DMS 273 treated with DMSO at 0.1 percent for 48 hours (cell line): ENCODE results near the gene NOL9.

ENCODE experiments used
- DNase-seq: peaks from one replicate; lab custom pipeline; 2025; lab: John Stamatoyannopoulos, UW

The NOL9 gene

DNA sequence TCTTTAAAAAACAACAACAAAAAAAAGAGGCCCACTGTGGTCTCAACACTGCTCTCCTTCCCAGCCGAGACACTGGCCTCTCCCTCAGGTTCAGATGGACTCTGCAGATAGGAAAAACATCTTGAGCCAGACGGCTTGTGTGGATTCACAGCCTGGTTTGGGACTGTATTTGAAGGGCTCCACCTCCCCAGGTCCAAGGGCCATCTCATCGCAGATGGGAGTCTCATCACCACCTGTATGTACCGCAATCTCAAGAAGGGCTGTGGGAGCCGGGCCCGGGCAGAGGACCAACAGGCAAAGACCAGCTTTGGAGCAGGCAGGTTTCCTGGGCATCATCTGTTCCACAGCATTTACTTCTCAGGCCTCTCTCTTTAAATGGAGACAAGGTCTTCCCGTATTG, 35.7 kb upstream of the NOL9 start:
- no peak for DNase-seq

DNA sequence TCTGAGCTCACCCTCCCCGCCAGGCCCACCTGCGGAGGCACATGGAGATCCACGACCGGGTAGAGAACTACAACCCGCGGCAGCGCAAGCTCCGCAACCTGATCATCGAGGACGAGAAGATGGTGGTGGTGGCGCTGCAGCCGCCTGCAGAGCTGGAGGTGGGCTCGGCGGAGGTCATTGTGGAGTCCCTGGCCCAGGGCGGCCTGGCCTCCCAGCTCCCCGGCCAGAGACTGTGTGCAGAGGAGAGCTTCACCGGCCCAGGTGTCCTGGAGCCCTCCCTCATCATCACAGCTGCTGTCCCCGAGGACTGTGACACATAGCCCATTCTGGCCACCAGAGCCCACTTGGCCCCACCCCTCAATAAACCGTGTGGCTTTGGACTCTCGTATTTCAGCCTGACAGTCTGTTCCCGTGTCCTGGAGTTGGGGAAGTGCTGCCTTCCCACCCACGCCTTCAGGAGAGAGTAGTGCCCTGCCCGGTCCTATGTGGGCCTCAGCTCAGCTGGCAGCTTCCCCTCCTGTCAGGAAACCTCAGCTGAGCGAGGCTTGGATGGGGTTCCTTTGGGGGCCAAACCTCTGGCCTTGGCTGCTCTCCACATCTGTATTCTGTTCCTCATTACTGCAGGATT, 34.7 kb upstream of the NOL9 start:
- no peak for DNase-seq

GRCh38 chr1:6588128-6588892, 34.0 kb upstream of the NOL9 start:
- no peak for DNase-seq

- no peak for DNase-seq
Measured at GRCh38 chr1:6587261-6588005, 33.1 kb upstream of the NOL9 start.

DNA sequence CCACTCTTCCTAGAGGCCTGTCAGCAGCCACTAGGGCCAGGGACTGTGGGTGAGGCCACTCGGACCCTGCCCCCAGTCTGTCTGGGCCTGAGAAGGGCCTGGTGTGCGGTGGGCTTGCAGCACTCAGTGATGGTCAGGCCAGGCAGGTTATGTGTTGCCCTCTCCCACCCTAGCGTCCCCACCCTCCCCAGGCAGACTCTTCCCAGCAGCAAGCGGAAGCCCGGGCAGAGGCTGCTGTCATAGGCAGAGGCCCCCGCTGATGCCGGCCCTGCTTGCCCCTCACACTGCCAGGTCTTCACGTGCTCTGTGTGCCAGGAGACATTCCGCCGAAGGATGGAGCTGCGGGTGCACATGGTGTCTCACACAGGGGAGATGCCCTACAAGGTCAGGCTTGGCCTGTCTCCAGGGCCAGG, 32.1 kb upstream of the NOL9 start:
- no peak for DNase-seq

DNA sequence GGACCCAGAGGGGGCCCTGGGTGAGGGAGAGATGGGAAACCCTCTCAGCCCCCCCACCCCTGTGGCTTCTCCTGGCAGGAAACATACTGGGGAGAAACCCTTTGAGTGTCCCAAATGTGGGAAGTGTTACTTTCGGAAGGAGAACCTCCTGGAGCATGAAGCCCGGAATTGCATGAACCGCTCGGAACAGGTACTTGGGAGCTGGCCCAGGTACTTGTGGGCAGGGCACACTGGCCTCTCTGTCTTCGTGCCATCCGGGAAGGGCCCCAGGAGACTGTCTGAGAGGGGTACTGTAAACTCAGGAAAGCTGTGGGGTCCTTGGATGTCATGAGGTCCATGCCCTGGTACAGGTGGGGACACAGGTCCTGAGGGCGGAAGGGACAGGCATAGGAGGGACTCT, 31.5 kb upstream of the NOL9 start:
- DNase-seq: no peak

DNA sequence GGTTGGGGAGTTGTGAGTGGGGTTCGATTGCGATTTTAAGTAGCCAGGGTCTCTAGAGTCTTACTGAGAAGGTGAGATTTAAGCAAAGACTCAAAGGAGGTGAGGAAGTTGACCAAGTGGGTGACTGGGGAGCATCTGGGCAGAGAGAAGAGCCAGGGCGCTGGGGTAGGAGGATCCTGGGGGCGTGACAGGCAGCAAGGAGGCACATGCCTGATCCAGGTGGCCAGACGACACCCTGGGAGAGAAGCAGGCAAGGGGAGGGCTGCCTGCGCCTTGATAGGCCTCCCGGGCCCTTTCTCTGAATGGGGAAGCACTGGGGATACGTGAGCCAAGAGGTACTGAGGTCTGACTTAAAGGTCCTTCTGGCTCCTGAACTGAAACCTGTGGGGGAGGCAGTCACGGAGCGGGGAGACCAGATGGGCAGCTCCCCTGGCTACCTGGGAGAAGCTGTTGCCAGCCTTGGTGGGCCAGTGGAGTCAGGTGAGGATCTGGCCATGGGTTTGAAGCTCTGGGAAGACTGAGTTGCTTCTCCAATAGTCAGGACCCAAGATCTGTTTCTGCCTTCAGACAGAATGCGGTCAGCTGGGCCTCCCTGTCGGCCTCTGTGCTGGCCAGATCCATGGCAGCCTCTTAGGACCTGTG, 30.9 kb upstream of the NOL9 start:
- no peak for DNase-seq

DNA sequence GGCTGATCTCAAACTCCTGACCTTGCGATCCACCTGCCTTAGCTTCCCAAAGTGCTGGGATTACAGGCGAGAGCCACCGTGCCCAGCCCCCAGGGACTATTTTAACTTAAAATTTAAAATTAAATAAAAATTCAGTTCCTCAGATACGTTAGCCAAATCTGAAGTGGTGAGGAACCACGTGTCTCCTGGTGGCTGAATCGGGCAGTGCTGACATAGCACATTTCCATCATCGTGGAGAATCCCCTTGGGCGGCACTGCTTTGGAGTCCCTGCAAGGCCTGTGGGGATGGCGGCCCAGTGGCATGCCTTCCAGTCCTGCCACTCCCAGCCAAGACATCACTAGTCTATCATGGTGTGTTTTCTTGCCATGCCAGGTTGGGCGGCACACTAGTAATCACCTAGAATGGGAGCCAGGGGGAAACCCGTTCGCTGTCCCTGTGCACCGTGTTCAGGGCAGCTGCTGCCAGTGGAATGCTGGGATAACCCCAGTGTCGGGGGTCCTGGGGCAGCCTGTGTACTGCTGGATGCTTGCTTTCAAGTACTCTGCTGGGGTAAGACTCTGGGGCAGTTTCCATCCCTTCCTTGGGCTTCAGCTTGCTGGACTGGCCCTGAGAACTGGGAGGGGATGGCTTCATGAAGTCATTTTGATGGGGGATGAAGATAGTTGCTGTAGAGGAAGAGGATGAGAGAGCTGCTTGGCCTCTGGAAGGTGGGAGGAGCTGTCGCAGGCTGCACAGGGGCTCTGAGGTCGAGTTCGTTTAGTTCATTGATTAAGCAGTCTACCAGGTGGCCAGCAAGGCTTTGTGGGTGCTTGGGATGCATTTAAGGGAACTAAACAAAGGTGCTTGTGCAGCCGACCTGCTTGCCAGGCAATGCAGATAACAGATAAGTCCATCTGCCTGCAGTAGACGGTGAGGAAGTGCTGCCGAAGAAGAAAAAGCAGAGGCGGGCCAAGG, 30.1 kb upstream of the NOL9 start:
- DNase-seq: no peak

DNA sequence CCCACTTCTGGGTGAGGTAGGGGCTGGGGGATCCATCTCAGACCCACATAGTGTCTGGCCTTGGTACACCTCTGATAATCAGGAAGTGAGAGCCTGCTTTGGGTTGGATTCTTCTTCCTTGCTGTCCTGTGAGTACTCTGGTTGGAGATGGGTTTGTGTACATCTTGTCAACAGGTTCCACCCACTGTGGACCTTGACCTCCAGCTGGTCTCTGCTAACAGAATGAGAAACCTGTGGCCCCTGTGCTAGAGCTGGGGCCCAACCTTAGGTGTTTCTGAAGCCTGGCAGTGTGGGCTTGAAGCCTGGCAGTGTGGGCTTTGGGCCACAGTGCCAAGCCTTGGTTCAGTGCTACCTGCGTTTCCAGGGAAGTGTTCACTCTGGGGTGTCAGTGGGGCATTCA, 28.1 kb upstream of the NOL9 start:
- DNase-seq: no peak

GRCh38 chr1:6581561-6582305, 27.4 kb upstream of the NOL9 start:
- no peak for DNase-seq

GRCh38 chr1:6580593-6581409, 26.5 kb upstream of the NOL9 start:
- no peak for DNase-seq

GRCh38 chr1:6580119-6580592, 25.8 kb upstream of the NOL9 start:
- no peak for DNase-seq

DNA sequence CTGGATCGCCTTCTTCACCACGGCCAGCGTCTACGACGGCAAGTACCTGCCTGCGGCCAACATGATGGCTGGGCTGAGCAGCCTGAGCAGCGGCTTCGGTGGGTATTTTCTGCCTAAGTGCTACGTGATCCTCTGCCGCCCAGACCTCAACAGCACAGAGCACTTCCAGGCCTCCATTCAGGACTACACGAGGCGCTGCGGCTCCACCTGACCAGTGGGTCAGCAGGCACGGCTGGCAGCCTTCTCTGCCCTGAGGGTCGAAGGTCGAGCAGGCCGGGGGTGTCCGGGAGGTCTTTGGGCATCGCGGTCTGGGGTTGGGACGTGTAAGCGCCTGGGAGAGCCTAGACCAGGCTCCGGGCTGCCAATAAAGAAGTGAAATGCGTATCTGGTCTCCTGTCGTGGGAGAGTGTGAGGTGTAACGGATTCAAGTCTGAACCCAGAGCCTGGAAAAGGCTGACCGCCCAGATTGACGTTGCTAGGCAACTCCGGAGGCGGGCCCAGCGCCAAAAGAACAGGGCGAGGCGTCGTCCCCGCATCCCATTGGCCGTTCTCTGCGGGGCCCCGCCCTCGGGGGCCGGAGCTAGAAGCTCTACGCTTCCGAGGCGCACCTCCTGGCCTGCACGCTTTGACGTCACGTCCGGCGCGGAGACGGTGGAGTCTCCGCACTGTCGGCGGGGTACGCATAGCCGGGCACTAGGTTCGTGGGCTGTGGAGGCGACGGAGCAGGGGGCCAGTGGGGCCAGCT, 25.2 kb upstream of the NOL9 start, which contains the start of gene ZBTB48:
Gene ZBTB48 (plus strand): TSS at position 621 of the 745 bp plus-strand sequence. CDS start 616 bp downstream, outside the sequence.
- DNase-seq: peak; percentile 93

DNA sequence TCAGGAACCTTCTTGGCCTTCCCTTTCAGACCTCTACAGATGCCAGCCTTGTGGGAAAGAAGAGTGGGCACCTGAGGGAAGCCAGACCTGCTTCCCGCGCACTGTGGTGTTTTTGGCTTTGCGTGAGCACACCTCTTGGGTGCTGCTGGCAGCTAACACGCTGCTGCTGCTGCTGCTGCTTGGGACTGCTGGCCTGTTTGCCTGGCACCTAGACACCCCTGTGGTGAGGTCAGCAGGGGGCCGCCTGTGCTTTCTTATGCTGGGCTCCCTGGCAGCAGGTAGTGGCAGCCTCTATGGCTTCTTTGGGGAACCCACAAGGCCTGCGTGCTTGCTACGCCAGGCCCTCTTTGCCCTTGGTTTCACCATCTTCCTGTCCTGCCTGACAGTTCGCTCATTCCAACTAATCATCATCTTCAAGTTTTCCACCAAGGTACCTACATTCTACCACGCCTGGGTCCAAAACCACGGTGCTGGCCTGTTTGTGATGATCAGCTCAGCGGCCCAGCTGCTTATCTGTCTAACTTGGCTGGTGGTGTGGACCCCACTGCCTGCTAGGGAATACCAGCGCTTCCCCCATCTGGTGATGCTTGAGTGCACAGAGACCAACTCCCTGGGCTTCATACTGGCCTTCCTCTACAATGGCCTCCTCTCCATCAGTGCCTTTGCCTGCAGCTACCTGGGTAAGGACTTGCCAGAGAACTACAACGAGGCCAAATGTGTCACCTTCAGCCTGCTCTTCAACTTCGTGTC, 24.5 kb upstream of the NOL9 start:
- DNase-seq: no peak

- DNase-seq: no peak
Measured at GRCh38 chr1:6577831-6578525, 23.7 kb upstream of the NOL9 start.

DNA sequence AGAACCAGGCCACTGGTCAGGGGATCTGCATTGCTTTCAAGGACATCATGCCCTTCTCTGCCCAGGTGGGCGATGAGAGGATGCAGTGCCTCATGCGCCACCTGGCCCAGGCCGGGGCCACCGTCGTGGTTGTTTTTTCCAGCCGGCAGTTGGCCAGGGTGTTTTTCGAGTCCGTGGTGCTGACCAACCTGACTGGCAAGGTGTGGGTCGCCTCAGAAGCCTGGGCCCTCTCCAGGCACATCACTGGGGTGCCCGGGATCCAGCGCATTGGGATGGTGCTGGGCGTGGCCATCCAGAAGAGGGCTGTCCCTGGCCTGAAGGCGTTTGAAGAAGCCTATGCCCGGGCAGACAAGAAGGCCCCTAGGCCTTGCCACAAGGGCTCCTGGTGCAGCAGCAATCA, 20.5 kb upstream of the NOL9 start:
- DNase-seq: no peak

- no peak for DNase-seq
Measured at GRCh38 chr1:6574025-6574620, 19.8 kb upstream of the NOL9 start.
